WTC11 (cell line): ENCODE results near the gene CYP3A5. TPM values are rescaled to one million over a fixed set of nuclear protein-coding genes. Genes with fewer than 3 reads are reported as not detected.

Experiments used
- ATAC-seq: fragments of 200-7000 bp; cut with Tn5 transposase; 2 replicates; pipeline ENCODE4 v1.10.0; 2021; ENCODE audit warnings: mild to moderate bottlenecking, moderate library complexity
- CTCF ChIA-PET: fragments of 300-600 bp; sonication (Branson Sonifier 250); formaldehyde crosslinking; loops from one replicate; lab custom pipeline; 2021; ENCODE audit warnings: antibody characterized with exemption; lab: Charles Lee
- POLR2A ChIA-PET: fragments of 350-600 bp; sonication (Branson Sonifier 250); formaldehyde crosslinking; loops from one replicate; lab custom pipeline; 2021; ENCODE audit warnings: antibody characterized with exemption; lab: Charles Lee
- DNase-seq: peaks from one replicate; pipeline ENCODE4 v3.0.0; 2021; ENCODE audit warnings: low spot score
- H3K27ac Mint-ChIP-seq: 2 replicates; pipeline ENCODE4 v1.8.0; 2021; ENCODE audit warnings: mixed read lengths
- H3K27me3 Mint-ChIP-seq: 2 replicates; pipeline ENCODE4 v1.8.0; 2021; ENCODE audit warnings: low read depth, mild to moderate bottlenecking, moderate library complexity, mixed read lengths
- H3K36me3 Mint-ChIP-seq: 2 replicates; pipeline ENCODE4 v1.8.0; 2021; ENCODE audit warnings: mixed read lengths
- H3K4me1 Mint-ChIP-seq: 2 replicates; pipeline ENCODE4 v1.8.0; 2022; ENCODE audit warnings: mixed read lengths
- H3K4me3 Mint-ChIP-seq: 2 replicates; pipeline ENCODE4 v1.8.0; 2021; ENCODE audit warnings: mild to moderate bottlenecking, moderate library complexity, mixed read lengths
- H3K9me3 Mint-ChIP-seq: 2 replicates; pipeline ENCODE4 v1.8.0; 2021; ENCODE audit warnings: mixed read lengths
- CREB1 ChIP-seq: sonication (generic); formaldehyde crosslinking; IDR thresholded peaks from 2 replicates; pipeline ENCODE4 v1.8.0; 2023; ENCODE audit warnings: mild to moderate bottlenecking, missing genetic modification reagents
- HMGA2 ChIP-seq: fragments of 250-450 bp; sonication (Bioruptor Pico); IDR thresholded peaks from 2 replicates; pipeline ENCODE4 v1.4.0; 2021; ENCODE audit warnings: mild to moderate bottlenecking, moderate library complexity
- HMGXB4 ChIP-seq: sonication (generic); formaldehyde crosslinking; IDR thresholded peaks from 2 replicates; pipeline ENCODE4 v1.8.1; 2023; ENCODE audit warnings: mild to moderate bottlenecking, moderate library complexity, missing genetic modification reagents
- IRF1 ChIP-seq: sonication (generic); formaldehyde crosslinking; IDR thresholded peaks from 2 replicates; pipeline ENCODE4 v1.8.0; 2023; ENCODE audit warnings: missing genetic modification reagents
- JUN ChIP-seq: sonication (generic); formaldehyde crosslinking; IDR thresholded peaks from 2 replicates; pipeline ENCODE4 v1.8.0; 2023; ENCODE audit warnings: mild to moderate bottlenecking, missing genetic modification reagents
- MAX ChIP-seq: sonication (generic); formaldehyde crosslinking; IDR thresholded peaks from 2 replicates; pipeline ENCODE4 v1.8.0; 2022; ENCODE audit warnings: mild to moderate bottlenecking, missing genetic modification reagents
- NFE2L1 ChIP-seq: sonication (generic); formaldehyde crosslinking; IDR thresholded peaks from 2 replicates; pipeline ENCODE4 v1.8.1; 2023; ENCODE audit warnings: missing genetic modification reagents
- NR1H2 ChIP-seq: sonication (generic); formaldehyde crosslinking; IDR thresholded peaks from 2 replicates; pipeline ENCODE4 v1.9.0; 2021; ENCODE audit warnings: mild to moderate bottlenecking, moderate library complexity, missing genetic modification reagents
- OVOL2 ChIP-seq: fragments of 250-450 bp; sonication (Bioruptor Pico); IDR thresholded peaks from 2 replicates; pipeline ENCODE4 v1.9.0; 2021; ENCODE audit warnings: mild to moderate bottlenecking, borderline replicate concordance
- PRRX2 ChIP-seq: fragments of 250-450 bp; sonication (Bioruptor Pico); IDR thresholded peaks from 2 replicates; pipeline ENCODE4 v1.8.0; 2021; ENCODE audit warnings: mild to moderate bottlenecking
- TCF7 ChIP-seq: sonication (generic); formaldehyde crosslinking; IDR thresholded peaks from 2 replicates; pipeline ENCODE4 v1.8.0; 2022; ENCODE audit warnings: mild to moderate bottlenecking, low read depth, missing genetic modification reagents, moderate library complexity
- ZBTB21 ChIP-seq: sonication (generic); formaldehyde crosslinking; IDR thresholded peaks from 2 replicates; pipeline ENCODE4 v1.8.1; 2023; ENCODE audit warnings: mild to moderate bottlenecking, missing genetic modification reagents, borderline replicate concordance
- ZNF138 ChIP-seq: sonication (generic); formaldehyde crosslinking; conservative IDR thresholded peaks from 2 replicates; pipeline ENCODE4 v1.8.1; 2022; ENCODE audit warnings: mild to moderate bottlenecking, moderate library complexity, missing genetic modification reagents
- ZNF423 ChIP-seq: fragments of 250-450 bp; sonication (Bioruptor Pico); IDR thresholded peaks from 2 replicates; pipeline ENCODE4 v2.1.2; 2022; ENCODE audit warnings: mild to moderate bottlenecking, moderate library complexity
- ZNF512 ChIP-seq: sonication (generic); formaldehyde crosslinking; IDR thresholded peaks from 2 replicates; pipeline ENCODE4 v1.8.1; 2022; ENCODE audit warnings: missing genetic modification reagents, borderline replicate concordance
- ZNF532 ChIP-seq: fragments of 250-450 bp; sonication (Bioruptor Pico); IDR thresholded peaks from 2 replicates; pipeline ENCODE4 v1.9.0; 2021; ENCODE audit warnings: mild to moderate bottlenecking, borderline replicate concordance
- total RNA-seq: library from RNA; stranded (reverse); gene quantifications from 3 replicates; pipeline ENCODE4 v1.2.3, GENCODE V29; 2021

CYP3A5 gene
- total RNA-seq, 1 experiment from 2014 or later: 0.39 TPM

GRCh38 chr7:99674995-99675742, 4.6 kb downstream of the CYP3A5 start (continued):
- TF ChIP-seq ZNF512 (no peak), HMGXB4 (CRISPR knock-in tag) (no peak), MAX (CRISPR knock-in tag) (no peak), HMGA2 (CRISPR knock-in tag) (no peak), TCF7 (CRISPR knock-in tag) (no peak), NFE2L1 (no peak), OVOL2 (CRISPR knock-in tag) (no peak), ZNF532 (CRISPR knock-in tag) (no peak), ZNF138 (no peak)
- TF ChIP-seq, all 79 proteins: peak for 0

- ChIA-PET CTCF (no interaction called here), POLR2A (no interaction called here)
- Mint-ChIP-seq H3K4me3 (no peak overlapping the region), H3K27me3 (no peaks in the 10 kb centered on the region), H3K36me3 (no peaks in the 10 kb centered on the region), H3K27ac (no peak overlapping the region), H3K9me3 (peaks cover 3% of the 10 kb centered on the region; the same call in 1 of the 2 replicates), H3K4me1 (peaks cover 10% of the 10 kb centered on the region)
- no peak for ATAC-seq
- no peak for DNase-seq
- TF ChIP-seq ZNF423 (CRISPR knock-in tag) (no peak), NR1H2 (CRISPR knock-in tag) (no peak), TCF7 (CRISPR knock-in tag) (no peak), ZBTB21 (CRISPR knock-in tag) (no peak), IRF1 (CRISPR knock-in tag) (no peak), CREB1 (CRISPR knock-in tag) (no peak), PRRX2 (CRISPR knock-in tag) (no peak), JUN (no peak)
Observed at GRCh38 chr7:99672573-99672972, 7.2 kb downstream of the CYP3A5 start.
